ENCODE data around the gene ANKRD11.
A peak's percentile ranks its signal among the peaks of the same experiment; 100 is the strongest.
"Not testable (repeated sequence)": the region's sequence is repeated elsewhere in the genome, so short reads cannot be mapped to it uniquely, and the experiment has no call there.

The ANKRD11 gene

GRCh38 chr16:89425523-89425922 is 64.8 kb downstream of the ANKRD11 start:
- no peak for DNase-seq

GRCh38 chr16:89423681-89424260 is 66.6 kb downstream of the ANKRD11 start:
- DNase-seq, result no peak

- DNase-seq, result peak; percentile 79
These were observed 67.3 kb downstream of the ANKRD11 start for GRCh38 chr16:89422905-89423630.

- DNase-seq, result peak; percentile 69
These were observed 67.8 kb downstream of the ANKRD11 start for GRCh38 chr16:89422527-89422904.

- DNase-seq, result not testable (repeated sequence)
These were observed 69.1 kb downstream of the ANKRD11 start for GRCh38 chr16:89421300-89421699.

- no peak for DNase-seq
These were observed 70.2 kb downstream of the ANKRD11 start for GRCh38 chr16:89420204-89420603.

GRCh38 chr16:89418352-89418751 is 72.0 kb downstream of the ANKRD11 start:
- DNase-seq, result no peak

GRCh38 chr16:89417352-89417751 is 73.0 kb downstream of the ANKRD11 start:
- no peak for DNase-seq

- no peak for DNase-seq
These were observed 76.4 kb downstream of the ANKRD11 start for GRCh38 chr16:89413811-89414585.

- no peak for DNase-seq
These were observed 77.5 kb downstream of the ANKRD11 start for GRCh38 chr16:89412811-89413210.

GRCh38 chr16:89411335-89411850 is 79.0 kb downstream of the ANKRD11 start:
- DNase-seq, result no peak

- DNase-seq, result peak; percentile 31
These were observed 79.5 kb downstream of the ANKRD11 start for GRCh38 chr16:89410794-89411309.

- no peak for DNase-seq
These were observed 80.0 kb downstream of the ANKRD11 start for GRCh38 chr16:89410322-89410721.

- DNase-seq, result peak; percentile 58
These were observed 81.1 kb downstream of the ANKRD11 start for GRCh38 chr16:89409161-89409711.

- DNase-seq, result no peak
These were observed 82.0 kb downstream of the ANKRD11 start for GRCh38 chr16:89408315-89408714.

GRCh38 chr16:89407925-89408300 is 82.4 kb downstream of the ANKRD11 start:
- no peak for DNase-seq

- peak; percentile 28 for DNase-seq
These were observed 83.0 kb downstream of the ANKRD11 start for GRCh38 chr16:89407282-89407924.

GRCh38 chr16:89406277-89406888 is 84.0 kb downstream of the ANKRD11 start:
- DNase-seq, result no peak

- DNase-seq, result no peak
These were observed 85.8 kb downstream of the ANKRD11 start for GRCh38 chr16:89404561-89404960.

- DNase-seq, result peak; percentile 44
These were observed 87.4 kb downstream of the ANKRD11 start for GRCh38 chr16:89402962-89403361.

GRCh38 chr16:89401641-89402445 is 88.5 kb downstream of the ANKRD11 start:
- no peak for DNase-seq

Data from stimulated activated CD4-positive, alpha-beta T cell treated with anti-CD3 and anti-CD28 coated beads, Interleukin-15, amount 100 ng/mL, for 24 hours (primary cell).